GM23338 (cell line): Measurements from ENCODE around the gene USP32. TPM values are rescaled to one million over a fixed set of nuclear protein-coding genes. Genes with fewer than 3 reads are reported as not detected.

Source experiments
- ATAC-seq: fragments of 200-7000 bp; cut with Tn5 transposase; 3 replicates; pipeline ENCODE4 v1.9.1; 2020
- DNase-seq: peaks from one replicate; pipeline ENCODE4 v3.0.0-alpha.2; 2015; ENCODE audit warnings: low spot score
- H2AFZ ChIP-seq: fragments of 200-600 bp; sonication (generic); 2 replicates; pipeline ENCODE4 v1.8.0; 2016; ENCODE audit warnings: antibody characterized with exemption, mild to moderate bottlenecking, moderate library complexity
- H3F3A ChIP-seq: fragments of 200-600 bp; sonication (generic); replicated peaks from 2 replicates; pipeline ENCODE4 v1.8.0; 2017; ENCODE audit warnings: antibody characterized with exemption, mixed run types, low read depth
- H3K27ac ChIP-seq: fragments of 200-600 bp; sonication (generic); 2 replicates; pipeline ENCODE4 v1.6.1; 2016; ENCODE audit warnings: low read depth
- H3K27me3 ChIP-seq: fragments of 200-600 bp; sonication (generic); 2 replicates; pipeline ENCODE4 v1.8.0; 2016; ENCODE audit warnings: mild to moderate bottlenecking, mixed run types, moderate library complexity; ENCODE audit not compliant: insufficient read depth
- H3K36me3 ChIP-seq: fragments of 200-600 bp; sonication (generic); 2 replicates; pipeline ENCODE4 v1.8.0; 2016; ENCODE audit warnings: mild to moderate bottlenecking; ENCODE audit not compliant: insufficient read depth
- H3K4me1 ChIP-seq: fragments of 200-600 bp; sonication (generic); 2 replicates; pipeline ENCODE4 v1.8.0; 2016; ENCODE audit warnings: mild to moderate bottlenecking, moderate library complexity; ENCODE audit not compliant: insufficient read depth
- H3K4me2 ChIP-seq: fragments of 200-600 bp; sonication (generic); 2 replicates; pipeline ENCODE4 v1.7.1; 2017; ENCODE audit warnings: mixed run types
- H3K4me3 ChIP-seq: fragments of 200-600 bp; sonication (generic); 2 replicates; pipeline ENCODE4 v1.6.1; 2016; ENCODE audit warnings: mixed run types
- H3K79me2 ChIP-seq: fragments of 200-600 bp; sonication (generic); replicated peaks from 2 replicates; pipeline ENCODE4 v1.8.0; 2017; ENCODE audit warnings: mild to moderate bottlenecking; ENCODE audit not compliant: insufficient read depth
- H3K9me2 ChIP-seq: fragments of 200-600 bp; sonication (generic); 2 replicates; pipeline ENCODE4 v1.8.0; 2017; ENCODE audit not compliant: insufficient read depth
- H4K20me1 ChIP-seq: fragments of 200-600 bp; sonication (generic); replicated peaks from 2 replicates; pipeline ENCODE4 v1.8.0; 2017; ENCODE audit warnings: mild to moderate bottlenecking; ENCODE audit not compliant: insufficient read depth
- H3K27ac Mint-ChIP-seq: 2 replicates; pipeline ENCODE4 v1.8.0; 2020; ENCODE audit warnings: inconsistent platforms, mild to moderate bottlenecking, moderate library complexity, mixed read lengths
- H3K27me3 Mint-ChIP-seq: 3 replicates; pipeline ENCODE4 v1.8.0; 2022; ENCODE audit warnings: low read depth, mild to moderate bottlenecking, moderate library complexity, mixed read lengths, inconsistent platforms; ENCODE audit not compliant: insufficient read depth, poor library complexity
- H3K36me3 Mint-ChIP-seq: 3 replicates; pipeline ENCODE4 v1.8.0; 2021; ENCODE audit warnings: low read depth, mild to moderate bottlenecking, inconsistent platforms, moderate library complexity, mixed read lengths
- H3K4me1 Mint-ChIP-seq: 3 replicates; pipeline ENCODE4 v1.8.0; 2020; ENCODE audit warnings: mild to moderate bottlenecking, inconsistent platforms, mixed read lengths
- H3K4me3 Mint-ChIP-seq: 3 replicates; pipeline ENCODE4 v1.8.0; 2021; ENCODE audit warnings: moderate library complexity, mild to moderate bottlenecking, inconsistent platforms, mixed read lengths
- H3K9me3 Mint-ChIP-seq: 3 replicates; pipeline ENCODE4 v1.8.0; 2020; ENCODE audit warnings: moderate library complexity, mild to moderate bottlenecking, inconsistent platforms, mixed read lengths
- CREB1 ChIP-seq: fragments of 250-450 bp; sonication (Bioruptor Pico); IDR thresholded peaks from 2 replicates; pipeline ENCODE4 v1.5.0; 2020; ENCODE audit warnings: low read depth, mild to moderate bottlenecking, moderate library complexity
- CTCF ChIP-seq, 2 experiments: fragments of 200-600 bp in 1 of 2; sonication (generic) in 1 of 2; conservative IDR thresholded peaks; 2 replicates each; pipeline versions ENCODE4 v1.5.1 to v1.6.1; 2016 to 2017; ENCODE audit warnings: antibody characterized with exemption in 2 of 2, low read depth in 2 of 2, mild to moderate bottlenecking in 2 of 2, moderate library complexity in 1 of 2
- ETS1 ChIP-seq: IDR thresholded peaks from 2 replicates; pipeline ENCODE4 v1.6.1; 2016; ENCODE audit warnings: antibody characterized with exemption
- EZH2 ChIP-seq: fragments of 200-600 bp; sonication (generic); IDR thresholded peaks from one replicate; pipeline ENCODE4 v1.8.0; 2017; ENCODE audit warnings: antibody characterized with exemption, mild to moderate bottlenecking, low read depth; ENCODE audit not compliant: unreplicated experiment
- EZH2phosphoT487 ChIP-seq: fragments of 200-600 bp; sonication (generic); IDR thresholded peaks from one replicate; pipeline ENCODE4 v1.8.1; 2018; ENCODE audit warnings: antibody characterized with exemption; ENCODE audit not compliant: unreplicated experiment
- NANOG ChIP-seq: IDR thresholded peaks from 2 replicates; pipeline ENCODE4 v1.6.1; 2016; ENCODE audit warnings: antibody characterized with exemption, borderline replicate concordance
- POLR2AphosphoS5 ChIP-seq: IDR thresholded peaks from 2 replicates; pipeline ENCODE4 v1.6.1; 2016; ENCODE audit warnings: antibody characterized with exemption, low read depth
- REST ChIP-seq: IDR thresholded peaks from one replicate; pipeline ENCODE4 v1.6.1; 2018; ENCODE audit warnings: antibody characterized with exemption; ENCODE audit not compliant: unreplicated experiment
- STAT1 ChIP-seq: IDR thresholded peaks from one replicate; pipeline ENCODE4 v1.6.1; 2016; ENCODE audit warnings: antibody characterized with exemption; ENCODE audit not compliant: unreplicated experiment
- ZNF331 ChIP-seq: fragments of 250-450 bp; sonication (Bioruptor Pico); IDR thresholded peaks from 2 replicates; pipeline ENCODE4 v1.5.0; 2020; ENCODE audit warnings: low read depth, mild to moderate bottlenecking, moderate library complexity
- polyA plus RNA-seq: library from polyadenylated mRNA; unstranded; fragments of >200 nt; fragmentation: Nextera tagmentation; extraction: Ambion mirVana; gene quantifications from 2 replicates; pipeline ENCODE4 v1.2.1, GENCODE V29; 2016
- total RNA-seq: library from RNA; depleted of rRNA; stranded (reverse); fragments of >200 nt; shearing (Covaris generic); gene quantifications from 2 replicates; pipeline ENCODE4 v1.2.3, GENCODE V29; 2014

The USP32 gene
- total and polyA plus RNA-seq, 2 experiments from 2014 or later = 43.6 to 129 TPM

- Mint-ChIP-seq H3K27me3 (peaks cover 7% of the 10 kb centered on the region), H3K36me3 (peaks cover 24% of the 10 kb centered on the region), H3K9me3 (no peaks in the 10 kb centered on the region), H3K4me3 (no peak overlapping the region), H3K27ac (peak overlapping the region; percentile 92), H3K4me1 (peaks cover 10% of the 10 kb centered on the region; the same call in 2 of the 3 replicates)
- no peaks in the 10 kb centered on the region; the same call in 1 of the 2 replicates for H3K36me3 ChIP-seq
- no peak overlapping the region for H2AFZ ChIP-seq
- no peaks in the 10 kb centered on the region; the same call in none of the 2 replicates for H4K20me1 ChIP-seq
- DNase-seq = no peak
- H3K4me3 ChIP-seq = no peak overlapping the region
- H3K27me3 ChIP-seq = no peaks in the 10 kb centered on the region
- H3F3A ChIP-seq = no peaks in the 10 kb centered on the region
- no peak for TF ChIP-seq NANOG
- TF ChIP-seq ZNF331 (CRISPR knock-in tag) = no peak
- no peak for TF ChIP-seq ETS1
- no peak for TF ChIP-seq POLR2AphosphoS5
- no peak for TF ChIP-seq STAT1
- no peak for TF ChIP-seq REST
- TF ChIP-seq CTCF (conservative IDR thresholded peaks at IDR 0.05; ENCODE audit: low read depth in 2 of 2) = no peak
- no peak for TF ChIP-seq EZH2phosphoT487
- TF ChIP-seq EZH2 = no peak
- no peak for TF ChIP-seq CREB1
- no peaks in the 10 kb centered on the region for H3K9me2 ChIP-seq
- H3K4me2 ChIP-seq = no peak overlapping the region
- H3K27ac ChIP-seq = peak overlapping the region; percentile 53
- no peaks in the 10 kb centered on the region for H3K4me1 ChIP-seq
- no peak for ATAC-seq
- H3K79me2 ChIP-seq = no peaks in the 10 kb centered on the region
Observed at GRCh38 chr17:60231691-60232090, 160.2 kb downstream of the USP32 start.
